ENCODE results near the gene PRRT1.

- TF ChIP-seq POLR2A (IDR thresholded peaks at IDR 0.05; ENCODE audit: low read depth, low read length) (no peak), SPI1 (IDR thresholded peaks at IDR 0.05; ENCODE audit: low read depth, low read length) (no peak), TAF1 (IDR thresholded peaks at IDR 0.05; ENCODE audit: low read depth, low read length) (no peak)
These were observed 46.3 kb downstream of the PRRT1 start for GRCh38 chr6:32105433-32105832.
